A549 (cell line): ENCODE measurements around the gene FBF1.

Experiments
- CBX8 ChIP-seq: fragments of 200-600 bp; sonication (generic); IDR thresholded peaks from 2 replicates; pipeline ENCODE4 v1.6.1; 2016
- CEBPB ChIP-seq, 2 experiments: fragments of >200 bp in 1 of 2; sonication (Bioruptor Twin) in 1 of 2; formaldehyde crosslinking in 1 of 2; IDR thresholded peaks; 2 replicates each; pipeline ENCODE4 v1.6.1; 2012 to 2016
- EP300 ChIP-seq, 2 experiments: fragments of >200 bp; sonication (Bioruptor Twin); formaldehyde crosslinking; IDR thresholded peaks; 2 replicates in 1 of 2; 3 replicates in 1 of 2; pipeline ENCODE4 v1.6.1; 2016 to 2017
- MAFK ChIP-seq: fragments of 450-650 bp; IDR thresholded peaks from 2 replicates; pipeline ENCODE4 v1.6.1; 2014; ENCODE audit not compliant: partially characterized antibody
- NR3C1 ChIP-seq: fragments of >200 bp; sonication (Bioruptor Twin); formaldehyde crosslinking; IDR thresholded peaks from 3 replicates; pipeline ENCODE4 v1.6.1; 2017
- POLR2A ChIP-seq: IDR thresholded peaks from 2 replicates; pipeline ENCODE4 v1.6.1; 2012; ENCODE audit warnings: mild to moderate bottlenecking, low read length
- POLR2AphosphoS2 ChIP-seq: conservative IDR thresholded peaks from 2 replicates; pipeline ENCODE4 v1.6.1; 2012; ENCODE audit warnings: low read length, improper control_type of control experiment, inconsistent platforms
- RAD21 ChIP-seq, 2 experiments: fragments of >200 bp in 1 of 2; sonication (Bioruptor Twin) in 1 of 2; formaldehyde crosslinking in 1 of 2; IDR thresholded peaks in 1 of 2; conservative IDR thresholded peaks in 1 of 2; 2 replicates in 1 of 2; 3 replicates in 1 of 2; pipeline ENCODE4 v1.6.1; 2012 to 2018; ENCODE audit warnings: inconsistent platforms in 1 of 2
- RARB ChIP-seq: fragments of 250-450 bp; sonication (Bioruptor Pico); IDR thresholded peaks from 2 replicates; pipeline ENCODE4 v1.8.0; 2021; ENCODE audit warnings: mild to moderate bottlenecking, moderate library complexity
- RCOR1 ChIP-seq: fragments of 150-350 bp; IDR thresholded peaks from 2 replicates; pipeline ENCODE4 v1.6.1; 2014; ENCODE audit warnings: antibody characterized with exemption, low read length, low read depth
- RFX5 ChIP-seq: fragments of 450-650 bp; IDR thresholded peaks from 2 replicates; pipeline ENCODE4 v1.7.1; 2014; ENCODE audit warnings: antibody characterized with exemption, mild to moderate bottlenecking, moderate library complexity
- ZC3H11A ChIP-seq: fragments of 450-650 bp; IDR thresholded peaks from 2 replicates; pipeline ENCODE4 v1.6.1; 2014; ENCODE audit warnings: antibody characterized with exemption, mild to moderate bottlenecking
- TF ChIP-seq, protein P1 (sequence below): fragments of >200 bp; sonication (Bioruptor Twin); formaldehyde crosslinking; IDR thresholded peaks from 3 replicates; pipeline ENCODE4 v1.5.1; 2016

DNA sequence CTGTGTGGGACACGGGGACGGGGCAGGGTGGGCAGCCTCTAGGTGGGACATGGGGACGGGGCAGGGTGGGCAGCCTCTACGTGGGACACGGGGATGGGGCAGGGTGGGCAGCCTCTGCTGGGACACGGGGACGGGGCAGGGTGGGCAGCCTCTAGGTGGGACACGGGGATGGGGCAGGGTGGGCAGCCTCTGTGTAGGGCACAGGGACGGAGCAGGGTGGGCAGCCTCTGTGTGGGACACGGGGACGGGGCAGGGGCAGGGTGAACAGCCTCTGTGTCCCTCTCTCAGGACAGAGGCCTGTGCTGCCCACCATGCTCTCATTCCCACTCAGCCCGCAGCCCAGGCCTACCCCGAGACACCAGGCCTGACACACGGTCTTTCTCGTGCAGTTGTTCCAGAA lies 19.2 kb downstream of the FBF1 start:
- TF ChIP-seq EP300 (IDR thresholded peaks at IDR 0.05), result no peak
- TF ChIP-seq POLR2A, result no peak
- TF ChIP-seq, protein P1, sequence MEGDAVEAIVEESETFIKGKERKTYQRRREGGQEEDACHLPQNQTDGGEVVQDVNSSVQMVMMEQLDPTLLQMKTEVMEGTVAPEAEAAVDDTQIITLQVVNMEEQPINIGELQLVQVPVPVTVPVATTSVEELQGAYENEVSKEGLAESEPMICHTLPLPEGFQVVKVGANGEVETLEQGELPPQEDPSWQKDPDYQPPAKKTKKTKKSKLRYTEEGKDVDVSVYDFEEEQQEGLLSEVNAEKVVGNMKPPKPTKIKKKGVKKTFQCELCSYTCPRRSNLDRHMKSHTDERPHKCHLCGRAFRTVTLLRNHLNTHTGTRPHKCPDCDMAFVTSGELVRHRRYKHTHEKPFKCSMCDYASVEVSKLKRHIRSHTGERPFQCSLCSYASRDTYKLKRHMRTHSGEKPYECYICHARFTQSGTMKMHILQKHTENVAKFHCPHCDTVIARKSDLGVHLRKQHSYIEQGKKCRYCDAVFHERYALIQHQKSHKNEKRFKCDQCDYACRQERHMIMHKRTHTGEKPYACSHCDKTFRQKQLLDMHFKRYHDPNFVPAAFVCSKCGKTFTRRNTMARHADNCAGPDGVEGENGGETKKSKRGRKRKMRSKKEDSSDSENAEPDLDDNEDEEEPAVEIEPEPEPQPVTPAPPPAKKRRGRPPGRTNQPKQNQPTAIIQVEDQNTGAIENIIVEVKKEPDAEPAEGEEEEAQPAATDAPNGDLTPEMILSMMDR, result no peak
- no peak for TF ChIP-seq RFX5
- TF ChIP-seq MAFK, result no peak
- TF ChIP-seq RARB (CRISPR knock-in tag), result no peak
- TF ChIP-seq RCOR1, result no peak
- no peak for TF ChIP-seq ZC3H11A
- no peak for TF ChIP-seq NR3C1
- TF ChIP-seq RAD21 (conservative IDR thresholded peaks at IDR 0.05 in 1 of 2, IDR thresholded peaks at IDR 0.05 in 1 of 2), result no peak
- TF ChIP-seq POLR2AphosphoS2, result no peak
- TF ChIP-seq CEBPB (IDR thresholded peaks at IDR 0.05), result no peak
- no peak for TF ChIP-seq CBX8
